HepG2 (cell line): Measurements from ENCODE around the gene FCAMR. TPM values are rescaled to one million over a fixed set of nuclear protein-coding genes. Genes with fewer than 3 reads are reported as not detected.

Experiments used
- ATAC-seq: fragments of 200-7000 bp; cut with Tn5 transposase; 3 replicates; pipeline ENCODE4 v1.9.1; 2020; ENCODE audit warnings: mild to moderate bottlenecking, moderate library complexity
- BruUV-seq: library from RNA; stranded (reverse); fragments of 400-500 nt; replicated peaks from 2 replicates; lab custom pipeline; 2021; lab: Mats Ljungman, UMichigan
- CTCF ChIA-PET: fragments of 300-600 bp; formaldehyde crosslinking; extraction: SDS; loops from one replicate; lab custom pipeline; 2021; ENCODE audit warnings: low total read pairs, inconsistent platforms, low intra/inter-chr PET ratio; lab: Yijun Ruan, JAX
- POLR2A ChIA-PET: fragments of 350-600 bp; sonication (Branson Sonifier 250); formaldehyde crosslinking; loops from one replicate; lab custom pipeline; 2020; ENCODE audit warnings: antibody characterized with exemption, inconsistent platforms; lab: Yijun Ruan, JAX
- DNase-seq: peaks from one replicate; pipeline ENCODE4 v3.0.0-alpha.2; 2015; ENCODE audit warnings: low spot score
- FAIRE-seq: peaks from 3 replicates; lab custom pipeline; 2011; peaks lifted over from hg19 to GRCh38; lab: Jason Lieb, UNC
- H2AFZ ChIP-seq: one replicate; pipeline ENCODE4 v1.6.1; 2011; ENCODE audit warnings: low read length, inconsistent platforms
- H3K27ac ChIP-seq: fragments of 300-600 bp; 3 replicates; pipeline ENCODE4 v1.8.0; 2011; ENCODE audit warnings: mixed run types, mild to moderate bottlenecking, mixed read lengths, low read length, inconsistent platforms; ENCODE audit not compliant: insufficient read depth; ENCODE audit errors: extremely low read length
- H3K27me3 ChIP-seq, 2 experiments: fragments of 200-600 bp in 1 of 2; 2 replicates in 1 of 2; 3 replicates in 1 of 2; pipeline versions ENCODE4 v1.6.0 to v1.8.0; 2011; ENCODE audit warnings: low read length in 2 of 2, mild to moderate bottlenecking in 2 of 2, moderate library complexity in 2 of 2, inconsistent platforms in 1 of 2; ENCODE audit not compliant: insufficient read depth in 2 of 2, control insufficient read depth in 1 of 2
- H3K36me3 ChIP-seq, 2 experiments: fragments of 200-600 bp in 1 of 2; replicated peaks in 1 of 2; 2 replicates in 1 of 2; 3 replicates in 1 of 2; pipeline versions ENCODE4 v1.5.1 to v1.8.0; 2011; ENCODE audit warnings: low read length in 2 of 2, inconsistent platforms in 1 of 2; ENCODE audit not compliant: insufficient read depth in 2 of 2, control insufficient read depth in 1 of 2
- H3K4me1 ChIP-seq: 2 replicates; pipeline ENCODE4 v1.5.1; 2012; ENCODE audit warnings: low read length, inconsistent platforms; ENCODE audit not compliant: insufficient read depth
- H3K4me2 ChIP-seq: 2 replicates; pipeline ENCODE4 v1.6.0; 2011; ENCODE audit warnings: low read depth, low read length, inconsistent platforms
- H3K4me3 ChIP-seq, 3 experiments: fragments of 200-600 bp in 1 of 3; sonication (generic), shearing (Covaris generic) in 1 of 3; replicated peaks in 1 of 3; 2 replicates each; pipeline ENCODE4 v1.5.1; 2011 to 2016; ENCODE audit warnings: low read length in 3 of 3, inconsistent platforms in 2 of 3, low read depth in 2 of 3, mild to moderate bottlenecking in 2 of 3, control low read depth in 1 of 3, mixed read lengths in 1 of 3; ENCODE audit not compliant: insufficient read depth in 1 of 3
- H3K79me2 ChIP-seq: one replicate; pipeline ENCODE4 v1.6.1; 2011; ENCODE audit warnings: low read length, inconsistent platforms; ENCODE audit not compliant: insufficient read depth
- H3K9ac ChIP-seq: 2 replicates; pipeline ENCODE4 v1.6.0; 2011; ENCODE audit warnings: mild to moderate bottlenecking, low read depth, low read length, inconsistent platforms; ENCODE audit not compliant: insufficient read depth
- H3K9me3 ChIP-seq: 2 replicates; pipeline ENCODE4 v1.5.1; 2012; ENCODE audit warnings: mild to moderate bottlenecking, low read length
- H4K20me1 ChIP-seq: 2 replicates; pipeline ENCODE4 v1.6.0; 2011; ENCODE audit warnings: inconsistent platforms, mild to moderate bottlenecking, low read length, moderate library complexity; ENCODE audit not compliant: insufficient read depth
- BRD4 ChIP-seq: sonication (generic); formaldehyde crosslinking; IDR thresholded peaks from 2 replicates; pipeline ENCODE4 v1.4.0; 2020; ENCODE audit warnings: missing genetic modification reagents
- CSRNP1 ChIP-seq: sonication (generic); formaldehyde crosslinking; IDR thresholded peaks from 2 replicates; pipeline ENCODE4 v1.8.1; 2023; ENCODE audit warnings: mild to moderate bottlenecking, missing genetic modification reagents
- DPF2 ChIP-seq: sonication (generic); formaldehyde crosslinking; IDR thresholded peaks from 2 replicates; pipeline ENCODE4 v1.4.0; 2020; ENCODE audit warnings: mild to moderate bottlenecking, low read depth, missing genetic modification reagents, borderline replicate concordance
- PAX8 ChIP-seq: sonication (generic); formaldehyde crosslinking; IDR thresholded peaks from 2 replicates; pipeline ENCODE4 v1.8.0; 2022; ENCODE audit warnings: mild to moderate bottlenecking, missing genetic modification reagents, borderline replicate concordance
- PHF21A ChIP-seq: sonication (generic); formaldehyde crosslinking; IDR thresholded peaks from 2 replicates; pipeline ENCODE4 v1.5.0; 2020; ENCODE audit warnings: mild to moderate bottlenecking, missing genetic modification reagents
- RAD21 ChIP-seq: fragments of 450-650 bp; formaldehyde crosslinking; IDR thresholded peaks from 2 replicates; pipeline ENCODE4 v1.5.0; 2020; ENCODE audit warnings: mild to moderate bottlenecking
- RXRB ChIP-seq: IDR thresholded peaks from 2 replicates; pipeline ENCODE4 v1.6.1; 2016; ENCODE audit warnings: borderline replicate concordance, missing genetic modification reagents, missing compliant biosample characterization
- STAG1 ChIP-seq: sonication (generic); formaldehyde crosslinking; IDR thresholded peaks from 2 replicates; pipeline ENCODE4 v1.4.0; 2020; ENCODE audit warnings: missing genetic modification reagents
- ZNF10 ChIP-seq: sonication (generic); formaldehyde crosslinking; IDR thresholded peaks from 2 replicates; pipeline ENCODE4 v1.4.0; 2020; ENCODE audit warnings: mild to moderate bottlenecking, low read depth, missing genetic modification reagents, borderline replicate concordance
- ZNF333 ChIP-seq: sonication (generic); formaldehyde crosslinking; IDR thresholded peaks from 2 replicates; pipeline ENCODE4 v1.4.0; 2020; ENCODE audit warnings: mild to moderate bottlenecking, missing genetic modification reagents, borderline replicate concordance
- ZSCAN30 ChIP-seq: sonication (generic); formaldehyde crosslinking; IDR thresholded peaks from 2 replicates; pipeline ENCODE4 v1.5.0; 2020; ENCODE audit warnings: mild to moderate bottlenecking, missing genetic modification reagents
- WGBS: methylation state at CpG from one replicate; pipeline ENCODE4 v1.1.6; 2017; ENCODE audit warnings: low lambda C conversion rate; 5-methylcytosine and 5-hydroxymethylcytosine counted together
- in situ Hi-C: cut with HindIII; loops from 2 replicates; pipeline ENCODE4 v1.10.0; 2017; ENCODE audit warnings: low pct_unique_long_range_greater_than_20kb; ENCODE audit not compliant: extremely low pct_ligation_motif_present
- intact Hi-C: fragments of 100-400 bp; cut with micrococcal nuclease; formaldehyde crosslinking; loops from one replicate; pipeline ENCODE4 v1.10.0; 2022; ENCODE audit not compliant: unreplicated experiment
- polyA plus RNA-seq, 8 experiments: library from polyadenylated mRNA; depleted of rRNA in 3 of 8; stranded (reverse) in 7 of 8; unstranded in 1 of 8; fragments of >200 nt; fragmentation: Illumina TruSeq in 4 of 8; extraction: Trizol in 4 of 8; gene quantifications; 2 replicates each; pipeline versions ENCODE4 v1.2.1 to v1.2.3, GENCODE V29; 2011 to 2016; ENCODE audit warnings: low read depth in 4 of 8, missing spikeins in 1 of 8, mixed read lengths in 1 of 8; ENCODE audit not compliant: insufficient read depth in 1 of 8
- total RNA-seq, 5 experiments: library from RNA; depleted of rRNA; stranded (reverse); fragments of >200 nt; fragmentation: Illumina TruSeq; extraction: Trizol; gene quantifications; 2 replicates each; pipeline ENCODE4 v1.2.3, GENCODE V29; 2016; ENCODE audit warnings: low read depth in 1 of 5
- TF ChIP-seq, protein P1 (sequence below): sonication (generic); formaldehyde crosslinking; IDR thresholded peaks from 2 replicates; pipeline ENCODE4 v1.4.0; 2020; ENCODE audit warnings: missing genetic modification reagents, mild to moderate bottlenecking, borderline replicate concordance
- TF ChIP-seq, protein P2 (sequence below): sonication (generic); formaldehyde crosslinking; IDR thresholded peaks from 2 replicates; pipeline ENCODE4 v1.5.0; 2020; ENCODE audit warnings: mild to moderate bottlenecking, missing genetic modification reagents, moderate library complexity

The FCAMR gene
- total and polyA plus RNA-seq, 2 of the 13 experiments (the other 11 are each of a cell fraction or from before 2014, with no cell fraction given) = not detected

DNA sequence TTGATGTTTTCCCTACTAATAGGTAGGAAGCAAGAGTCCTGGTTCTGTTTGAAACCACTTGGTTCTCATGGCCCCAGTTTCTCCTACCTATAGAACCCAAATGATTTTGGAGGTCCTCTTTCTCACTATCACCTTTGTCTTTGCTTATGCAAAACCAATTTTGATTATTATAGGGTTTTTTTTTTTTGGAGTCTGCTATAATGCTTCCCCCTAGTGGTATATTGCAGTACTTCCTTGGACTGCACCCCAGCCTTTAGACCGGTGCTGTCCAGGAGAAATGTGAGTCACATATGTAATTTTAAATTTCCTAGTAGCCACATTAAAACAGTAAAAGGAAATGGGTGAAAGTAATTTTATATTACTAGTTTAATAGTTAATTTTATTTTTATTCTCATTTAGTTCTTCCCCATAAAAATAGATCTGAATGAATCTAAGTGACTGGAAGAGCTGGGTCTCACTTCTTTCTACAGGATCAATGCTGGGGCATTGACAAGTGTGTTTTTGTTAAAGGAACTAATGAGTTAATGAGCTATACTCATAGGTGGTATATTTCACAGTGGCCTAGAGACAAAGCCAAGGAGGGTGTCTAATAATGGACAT lies 59.1 kb downstream of the FCAMR start:
- ATAC-seq = 0 out of 3 replicates have a peak, but pooled peaks have one; percentile 17
- no peak for FAIRE-seq
- H3K36me3 ChIP-seq = no peaks in the 10 kb centered on the region
- H3K9me3 ChIP-seq = no peaks in the 10 kb centered on the region
- H4K20me1 ChIP-seq = no peaks in the 10 kb centered on the region
- peaks cover 4 to 49% of the 10 kb centered on the region in 2 experiments for H3K27me3 ChIP-seq
- no peak overlapping the region for H3K9ac ChIP-seq
- no peak overlapping the region for H3K4me2 ChIP-seq
- CTCF ChIA-PET = interaction anchor here (0.7 to 1.0 kb wide), 3 partner anchors 47 to 113 kb away, joined by 3 to 4 read pairs (median 3); no protein-coding TSS in a partner anchor
- H2AFZ ChIP-seq = no peak overlapping the region
- no peaks in the 10 kb centered on the region for H3K4me1 ChIP-seq
- intact Hi-C loops (loop anchor here (2.0 to 5.0 kb wide), 3 partner anchors 44 to 184 kb away; partner anchors contain the start of gene IL20), in situ Hi-C loops (loop anchor here (5.0 to 25.0 kb wide), 2 partner anchors 174 to 274 kb away; partner anchors contain the start of gene DYRK3)
- H3K4me3 ChIP-seq = no peak overlapping the region
- H3K79me2 ChIP-seq = no peaks in the 10 kb centered on the region
- POLR2A ChIA-PET = no interaction called here
- TF ChIP-seq, protein P1, sequence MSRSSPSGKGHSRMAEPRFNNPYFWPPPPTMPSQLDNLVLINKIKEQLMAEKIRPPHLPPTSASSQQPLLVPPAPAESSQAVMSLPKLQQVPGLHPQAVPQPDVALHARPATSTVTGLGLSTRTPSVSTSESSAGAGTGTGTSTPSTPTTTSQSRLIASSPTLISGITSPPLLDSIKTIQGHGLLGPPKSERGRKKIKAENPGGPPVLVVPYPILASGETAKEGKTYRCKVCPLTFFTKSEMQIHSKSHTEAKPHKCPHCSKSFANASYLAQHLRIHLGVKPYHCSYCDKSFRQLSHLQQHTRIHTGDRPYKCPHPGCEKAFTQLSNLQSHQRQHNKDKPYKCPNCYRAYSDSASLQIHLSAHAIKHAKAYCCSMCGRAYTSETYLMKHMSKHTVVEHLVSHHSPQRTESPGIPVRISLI (CRISPR knock-in tag) = peak; percentile 39; the same call in 1 of the 2 replicates
- TF ChIP-seq PHF21A (CRISPR knock-in tag) = no peak
- TF ChIP-seq ZNF10 = no peak
- TF ChIP-seq ZSCAN30 (CRISPR knock-in tag) = no peak
- TF ChIP-seq DPF2 = no peak
- no peak for TF ChIP-seq BRD4
- TF ChIP-seq RAD21 (CRISPR knock-in tag) = no peak
- no peak for TF ChIP-seq CSRNP1 (CRISPR knock-in tag)
- no peak for TF ChIP-seq ZNF333 (CRISPR knock-in tag)
- 0 out of 2 replicates have a peak, but pooled peaks have one; percentile 24 for TF ChIP-seq STAG1
- TF ChIP-seq, protein P2, sequence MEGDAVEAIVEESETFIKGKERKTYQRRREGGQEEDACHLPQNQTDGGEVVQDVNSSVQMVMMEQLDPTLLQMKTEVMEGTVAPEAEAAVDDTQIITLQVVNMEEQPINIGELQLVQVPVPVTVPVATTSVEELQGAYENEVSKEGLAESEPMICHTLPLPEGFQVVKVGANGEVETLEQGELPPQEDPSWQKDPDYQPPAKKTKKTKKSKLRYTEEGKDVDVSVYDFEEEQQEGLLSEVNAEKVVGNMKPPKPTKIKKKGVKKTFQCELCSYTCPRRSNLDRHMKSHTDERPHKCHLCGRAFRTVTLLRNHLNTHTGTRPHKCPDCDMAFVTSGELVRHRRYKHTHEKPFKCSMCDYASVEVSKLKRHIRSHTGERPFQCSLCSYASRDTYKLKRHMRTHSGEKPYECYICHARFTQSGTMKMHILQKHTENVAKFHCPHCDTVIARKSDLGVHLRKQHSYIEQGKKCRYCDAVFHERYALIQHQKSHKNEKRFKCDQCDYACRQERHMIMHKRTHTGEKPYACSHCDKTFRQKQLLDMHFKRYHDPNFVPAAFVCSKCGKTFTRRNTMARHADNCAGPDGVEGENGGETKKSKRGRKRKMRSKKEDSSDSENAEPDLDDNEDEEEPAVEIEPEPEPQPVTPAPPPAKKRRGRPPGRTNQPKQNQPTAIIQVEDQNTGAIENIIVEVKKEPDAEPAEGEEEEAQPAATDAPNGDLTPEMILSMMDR = peak; percentile 44
- no peak for TF ChIP-seq PAX8 (CRISPR knock-in tag)
- TF ChIP-seq RXRB (CRISPR knock-in tag) = no peak
- H3K27ac ChIP-seq = no peak overlapping the region
- 0% methylated on average over 1 of the region's 1 CpG for WGBS
- BruUV-seq = no TSS peak
- peak; percentile 16 for DNase-seq
